HEK293 (cell line): ENCODE data around the gene PDSS2.

Experiments
- FEZF1 ChIP-seq: fragments of 450-650 bp; formaldehyde crosslinking; IDR thresholded peaks from 2 replicates; pipeline ENCODE4 v1.5.1; 2016; ENCODE audit warnings: missing biosample characterization, missing genetic modification characterization
- SALL2 ChIP-seq: fragments of 450-650 bp; formaldehyde crosslinking; IDR thresholded peaks from 2 replicates; pipeline ENCODE4 v1.5.0; 2017; ENCODE audit warnings: missing biosample characterization, mild to moderate bottlenecking, missing genetic modification characterization, borderline replicate concordance
- SCRT1 ChIP-seq: fragments of 450-650 bp; formaldehyde crosslinking; IDR thresholded peaks from 2 replicates; pipeline ENCODE4 v1.5.1; 2016; ENCODE audit warnings: missing biosample characterization, missing genetic modification characterization, borderline replicate concordance
- SP2 ChIP-seq: fragments of 450-650 bp; formaldehyde crosslinking; IDR thresholded peaks from 2 replicates; pipeline ENCODE4 v1.5.1; 2016; ENCODE audit warnings: missing biosample characterization, missing genetic modification characterization
- WT1 ChIP-seq: fragments of 450-650 bp; formaldehyde crosslinking; IDR thresholded peaks from 2 replicates; pipeline ENCODE4 v1.5.1; 2016; ENCODE audit warnings: missing biosample characterization, missing genetic modification characterization
- ZBTB20 ChIP-seq: fragments of 450-650 bp; formaldehyde crosslinking; IDR thresholded peaks from 2 replicates; pipeline ENCODE4 v1.5.1; 2016; ENCODE audit warnings: missing biosample characterization, missing genetic modification characterization
- ZFP37 ChIP-seq: fragments of 450-650 bp; formaldehyde crosslinking; IDR thresholded peaks from 2 replicates; pipeline ENCODE4 v1.5.1; 2016; ENCODE audit warnings: missing biosample characterization, missing genetic modification characterization
- ZFP41 ChIP-seq: fragments of 450-650 bp; formaldehyde crosslinking; IDR thresholded peaks from 2 replicates; pipeline ENCODE4 v1.5.1; 2016; ENCODE audit warnings: missing biosample characterization, missing genetic modification characterization, borderline replicate concordance
- ZNF184 ChIP-seq: fragments of 450-650 bp; IDR thresholded peaks from 2 replicates; pipeline ENCODE4 v1.5.1; 2018; ENCODE audit warnings: missing biosample characterization, mild to moderate bottlenecking, missing genetic modification characterization
- ZNF19 ChIP-seq: fragments of 450-650 bp; formaldehyde crosslinking; IDR thresholded peaks from 2 replicates; pipeline ENCODE4; 2016; ENCODE audit warnings: missing biosample characterization, missing genetic modification characterization, low read depth
- ZNF23 ChIP-seq: fragments of 450-650 bp; formaldehyde crosslinking; IDR thresholded peaks from 2 replicates; pipeline ENCODE4 v1.5.1; 2016; ENCODE audit warnings: missing biosample characterization, missing genetic modification characterization, borderline replicate concordance
- ZNF266 ChIP-seq: fragments of 450-650 bp; formaldehyde crosslinking; IDR thresholded peaks from 2 replicates; pipeline ENCODE4 v1.5.1; 2016; ENCODE audit warnings: missing biosample characterization, missing genetic modification characterization, low read depth
- ZNF433 ChIP-seq: fragments of 450-650 bp; formaldehyde crosslinking; IDR thresholded peaks from 2 replicates; pipeline ENCODE4 v1.5.1; 2016; ENCODE audit warnings: missing biosample characterization, missing genetic modification characterization, low read depth
- ZNF501 ChIP-seq: fragments of 450-650 bp; formaldehyde crosslinking; IDR thresholded peaks from 2 replicates; pipeline ENCODE4 v1.5.1; 2016; ENCODE audit warnings: missing biosample characterization, missing genetic modification characterization
- ZNF544 ChIP-seq: fragments of 450-650 bp; formaldehyde crosslinking; IDR thresholded peaks from 2 replicates; pipeline ENCODE4 v1.5.0; 2017; ENCODE audit warnings: missing biosample characterization, missing genetic modification characterization
- ZNF549 ChIP-seq: fragments of 450-650 bp; IDR thresholded peaks from 2 replicates; pipeline ENCODE4 v1.5.1; 2018; ENCODE audit warnings: missing biosample characterization, missing genetic modification characterization, mild to moderate bottlenecking, inconsistent platforms, moderate library complexity
- ZNF571 ChIP-seq: fragments of 450-650 bp; formaldehyde crosslinking; IDR thresholded peaks from 2 replicates; pipeline ENCODE4 v1.5.0; 2017; ENCODE audit warnings: missing biosample characterization, missing genetic modification characterization
- ZNF600 ChIP-seq: fragments of 450-650 bp; formaldehyde crosslinking; IDR thresholded peaks from 2 replicates; pipeline ENCODE4 v1.5.1; 2016; ENCODE audit warnings: missing biosample characterization, missing genetic modification characterization
- ZNF624 ChIP-seq: fragments of 450-650 bp; formaldehyde crosslinking; IDR thresholded peaks from 2 replicates; pipeline ENCODE4 v1.5.1; 2017; ENCODE audit warnings: missing biosample characterization, missing genetic modification characterization
- ZNF658 ChIP-seq: fragments of 450-650 bp; formaldehyde crosslinking; IDR thresholded peaks from 2 replicates; pipeline ENCODE4; 2016; ENCODE audit warnings: missing biosample characterization, missing genetic modification characterization
- ZNF76 ChIP-seq: fragments of 450-650 bp; formaldehyde crosslinking; IDR thresholded peaks from 2 replicates; pipeline ENCODE4; 2016; ENCODE audit warnings: low read depth, missing biosample characterization, missing genetic modification characterization, borderline replicate concordance
- ZNF837 ChIP-seq: fragments of 450-650 bp; formaldehyde crosslinking; IDR thresholded peaks from 2 replicates; pipeline ENCODE4 v1.5.1; 2016; ENCODE audit warnings: missing biosample characterization, missing genetic modification characterization
- ZSCAN16 ChIP-seq: fragments of 450-650 bp; formaldehyde crosslinking; IDR thresholded peaks from 2 replicates; pipeline ENCODE4 v1.5.1; 2016; ENCODE audit warnings: missing biosample characterization, missing genetic modification characterization
- ZXDB ChIP-seq: fragments of 450-650 bp; formaldehyde crosslinking; IDR thresholded peaks from 2 replicates; pipeline ENCODE4 v1.5.1; 2016; ENCODE audit warnings: missing biosample characterization, missing genetic modification characterization
- TF ChIP-seq, protein P1 (sequence below): fragments of 450-650 bp; formaldehyde crosslinking; IDR thresholded peaks from 2 replicates; pipeline ENCODE4 v1.5.1; 2017; ENCODE audit warnings: missing biosample characterization, missing genetic modification characterization
- TF ChIP-seq, protein P2 (sequence below): fragments of 450-650 bp; formaldehyde crosslinking; IDR thresholded peaks from 2 replicates; pipeline ENCODE4 v1.5.1; 2016; ENCODE audit warnings: missing biosample characterization, missing genetic modification characterization
- TF ChIP-seq, protein P3 (sequence below): fragments of 450-650 bp; formaldehyde crosslinking; IDR thresholded peaks from 2 replicates; pipeline ENCODE4 v1.5.0; 2017; ENCODE audit warnings: missing biosample characterization, missing genetic modification characterization, borderline replicate concordance
- TF ChIP-seq, protein P4 (sequence below): fragments of 450-650 bp; formaldehyde crosslinking; IDR thresholded peaks from 2 replicates; pipeline ENCODE4 v1.5.1; 2016; ENCODE audit warnings: missing biosample characterization, missing genetic modification characterization
- TF ChIP-seq, protein P5 (sequence below): fragments of 450-650 bp; formaldehyde crosslinking; IDR thresholded peaks from 2 replicates; pipeline ENCODE4 v1.5.1; 2016; ENCODE audit warnings: missing biosample characterization, missing genetic modification characterization
- TF ChIP-seq, protein P6 (sequence below): fragments of 450-650 bp; formaldehyde crosslinking; IDR thresholded peaks from 2 replicates; pipeline ENCODE4 v1.5.1; 2016; ENCODE audit warnings: missing biosample characterization, missing genetic modification characterization

PDSS2 gene

DNA sequence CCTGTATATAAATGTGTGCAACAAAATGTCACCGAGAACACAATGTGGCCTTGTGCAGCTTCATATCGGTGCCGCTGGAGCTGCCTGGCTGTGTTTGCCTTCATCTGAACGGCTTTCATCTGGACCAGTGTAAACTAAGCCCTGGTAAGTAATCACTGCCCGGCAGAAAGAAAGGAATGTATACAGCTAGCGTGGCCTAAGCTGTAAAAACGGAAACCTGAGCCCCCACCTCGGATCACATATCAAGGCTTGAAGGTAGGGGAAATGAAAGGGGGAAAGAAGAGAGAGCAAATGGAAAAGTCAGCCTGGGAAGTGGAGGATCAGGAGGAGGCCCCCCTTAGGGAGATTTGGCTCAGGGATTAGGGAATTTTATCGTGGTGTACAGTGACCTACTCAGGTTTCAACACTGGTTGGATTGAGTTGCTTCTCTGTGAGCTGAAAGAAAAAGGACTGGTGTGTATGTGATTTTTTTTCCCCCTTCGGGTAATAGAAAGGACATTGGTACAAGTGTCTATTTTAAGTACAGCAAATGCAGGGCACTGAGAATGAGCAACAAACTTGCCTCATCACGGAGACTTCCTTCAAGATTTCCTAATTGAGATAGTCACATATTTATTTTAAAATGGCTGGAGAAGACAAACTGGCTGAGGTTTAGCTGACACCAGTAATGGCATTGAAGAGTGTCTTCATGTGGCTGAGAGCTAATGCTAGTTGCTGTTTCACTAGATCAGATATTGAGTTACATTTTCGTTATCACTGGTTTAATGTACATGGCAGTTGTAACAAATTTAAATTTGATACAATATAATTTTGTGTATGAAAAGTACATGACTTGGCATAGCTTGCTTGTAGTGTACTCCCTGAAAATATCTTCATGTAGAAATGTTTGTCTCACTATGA lies 34.0 kb upstream of the PDSS2 start (continued):
- TF ChIP-seq ZFP41: no peak
- peak; percentile 97 for TF ChIP-seq ZSCAN16
- TF ChIP-seq ZNF501: peak; percentile 94
- TF ChIP-seq ZNF76 (tag by site-specific recombination): no peak
- TF ChIP-seq ZNF837 (tag by site-specific recombination): no peak
- no peak for TF ChIP-seq ZNF624 (tag by site-specific recombination)
- TF ChIP-seq, protein P1, sequence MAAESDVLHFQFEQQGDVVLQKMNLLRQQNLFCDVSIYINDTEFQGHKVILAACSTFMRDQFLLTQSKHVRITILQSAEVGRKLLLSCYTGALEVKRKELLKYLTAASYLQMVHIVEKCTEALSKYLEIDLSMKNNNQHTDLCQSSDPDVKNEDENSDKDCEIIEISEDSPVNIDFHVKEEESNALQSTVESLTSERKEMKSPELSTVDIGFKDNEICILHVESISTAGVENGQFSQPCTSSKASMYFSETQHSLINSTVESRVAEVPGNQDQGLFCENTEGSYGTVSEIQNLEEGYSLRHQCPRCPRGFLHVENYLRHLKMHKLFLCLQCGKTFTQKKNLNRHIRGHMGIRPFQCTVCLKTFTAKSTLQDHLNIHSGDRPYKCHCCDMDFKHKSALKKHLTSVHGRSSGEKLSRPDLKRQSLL (tag by site-specific recombination): no peak
- no peak for TF ChIP-seq ZNF549 (tag by site-specific recombination)
- no peak for TF ChIP-seq ZNF544 (tag by site-specific recombination)
- no peak for TF ChIP-seq SP2
- no peak for TF ChIP-seq SCRT1 (tag by site-specific recombination)
- peak; percentile 91 for TF ChIP-seq ZXDB (tag by site-specific recombination)
- peak; percentile 96 for TF ChIP-seq ZNF600 (tag by site-specific recombination)
- TF ChIP-seq, protein P2, sequence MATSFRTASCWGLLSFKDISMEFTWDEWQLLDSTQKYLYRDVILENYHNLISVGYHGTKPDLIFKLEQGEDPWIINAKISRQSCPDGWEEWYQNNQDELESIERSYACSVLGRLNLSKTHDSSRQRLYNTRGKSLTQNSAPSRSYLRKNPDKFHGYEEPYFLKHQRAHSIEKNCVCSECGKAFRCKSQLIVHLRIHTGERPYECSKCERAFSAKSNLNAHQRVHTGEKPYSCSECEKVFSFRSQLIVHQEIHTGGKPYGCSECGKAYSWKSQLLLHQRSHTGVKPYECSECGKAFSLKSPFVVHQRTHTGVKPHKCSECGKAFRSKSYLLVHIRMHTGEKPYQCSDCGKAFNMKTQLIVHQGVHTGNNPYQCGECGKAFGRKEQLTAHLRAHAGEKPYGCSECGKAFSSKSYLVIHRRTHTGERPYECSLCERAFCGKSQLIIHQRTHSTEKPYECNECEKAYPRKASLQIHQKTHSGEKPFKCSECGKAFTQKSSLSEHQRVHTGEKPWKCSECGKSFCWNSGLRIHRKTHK (tag by site-specific recombination): no peak
- TF ChIP-seq ZFP37 (tag by site-specific recombination): no peak
- TF ChIP-seq, protein P3, sequence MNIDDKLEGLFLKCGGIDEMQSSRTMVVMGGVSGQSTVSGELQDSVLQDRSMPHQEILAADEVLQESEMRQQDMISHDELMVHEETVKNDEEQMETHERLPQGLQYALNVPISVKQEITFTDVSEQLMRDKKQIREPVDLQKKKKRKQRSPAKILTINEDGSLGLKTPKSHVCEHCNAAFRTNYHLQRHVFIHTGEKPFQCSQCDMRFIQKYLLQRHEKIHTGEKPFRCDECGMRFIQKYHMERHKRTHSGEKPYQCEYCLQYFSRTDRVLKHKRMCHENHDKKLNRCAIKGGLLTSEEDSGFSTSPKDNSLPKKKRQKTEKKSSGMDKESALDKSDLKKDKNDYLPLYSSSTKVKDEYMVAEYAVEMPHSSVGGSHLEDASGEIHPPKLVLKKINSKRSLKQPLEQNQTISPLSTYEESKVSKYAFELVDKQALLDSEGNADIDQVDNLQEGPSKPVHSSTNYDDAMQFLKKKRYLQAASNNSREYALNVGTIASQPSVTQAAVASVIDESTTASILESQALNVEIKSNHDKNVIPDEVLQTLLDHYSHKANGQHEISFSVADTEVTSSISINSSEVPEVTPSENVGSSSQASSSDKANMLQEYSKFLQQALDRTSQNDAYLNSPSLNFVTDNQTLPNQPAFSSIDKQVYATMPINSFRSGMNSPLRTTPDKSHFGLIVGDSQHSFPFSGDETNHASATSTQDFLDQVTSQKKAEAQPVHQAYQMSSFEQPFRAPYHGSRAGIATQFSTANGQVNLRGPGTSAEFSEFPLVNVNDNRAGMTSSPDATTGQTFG (tag by site-specific recombination): no peak
- TF ChIP-seq ZNF19: no peak
- peak; percentile 91 for TF ChIP-seq FEZF1 (tag by site-specific recombination)
- TF ChIP-seq ZNF658 (tag by site-specific recombination): no peak
- TF ChIP-seq, protein P4, sequence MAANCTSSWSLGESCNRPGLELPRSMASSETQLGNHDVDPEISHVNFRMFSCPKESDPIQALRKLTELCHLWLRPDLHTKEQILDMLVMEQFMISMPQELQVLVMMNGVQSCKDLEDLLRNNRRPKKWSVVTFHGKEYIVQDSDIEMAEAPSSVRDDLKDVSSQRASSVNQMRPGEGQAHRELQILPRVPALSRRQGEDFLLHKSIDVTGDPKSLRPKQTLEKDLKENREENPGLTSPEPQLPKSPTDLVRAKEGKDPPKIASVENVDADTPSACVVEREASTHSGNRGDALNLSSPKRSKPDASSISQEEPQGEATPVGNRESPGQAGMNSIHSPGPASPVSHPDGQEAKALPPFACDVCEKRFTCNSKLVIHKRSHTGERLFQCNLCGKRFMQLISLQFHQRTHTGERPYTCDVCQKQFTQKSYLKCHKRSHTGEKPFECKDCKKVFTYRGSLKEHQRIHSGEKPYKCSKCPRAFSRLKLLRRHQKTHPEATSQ (tag by site-specific recombination): no peak
- peak; percentile 93 for TF ChIP-seq ZBTB20
- TF ChIP-seq ZNF266: no peak
- no peak for TF ChIP-seq SALL2 (tag by site-specific recombination)
- TF ChIP-seq, protein P5, sequence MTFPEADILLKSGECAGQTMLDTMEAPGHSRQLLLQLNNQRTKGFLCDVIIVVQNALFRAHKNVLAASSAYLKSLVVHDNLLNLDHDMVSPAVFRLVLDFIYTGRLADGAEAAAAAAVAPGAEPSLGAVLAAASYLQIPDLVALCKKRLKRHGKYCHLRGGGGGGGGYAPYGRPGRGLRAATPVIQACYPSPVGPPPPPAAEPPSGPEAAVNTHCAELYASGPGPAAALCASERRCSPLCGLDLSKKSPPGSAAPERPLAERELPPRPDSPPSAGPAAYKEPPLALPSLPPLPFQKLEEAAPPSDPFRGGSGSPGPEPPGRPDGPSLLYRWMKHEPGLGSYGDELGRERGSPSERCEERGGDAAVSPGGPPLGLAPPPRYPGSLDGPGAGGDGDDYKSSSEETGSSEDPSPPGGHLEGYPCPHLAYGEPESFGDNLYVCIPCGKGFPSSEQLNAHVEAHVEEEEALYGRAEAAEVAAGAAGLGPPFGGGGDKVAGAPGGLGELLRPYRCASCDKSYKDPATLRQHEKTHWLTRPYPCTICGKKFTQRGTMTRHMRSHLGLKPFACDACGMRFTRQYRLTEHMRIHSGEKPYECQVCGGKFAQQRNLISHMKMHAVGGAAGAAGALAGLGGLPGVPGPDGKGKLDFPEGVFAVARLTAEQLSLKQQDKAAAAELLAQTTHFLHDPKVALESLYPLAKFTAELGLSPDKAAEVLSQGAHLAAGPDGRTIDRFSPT: 0 out of 2 replicates have a peak, but pooled peaks have one; percentile 25
- TF ChIP-seq, protein P6, sequence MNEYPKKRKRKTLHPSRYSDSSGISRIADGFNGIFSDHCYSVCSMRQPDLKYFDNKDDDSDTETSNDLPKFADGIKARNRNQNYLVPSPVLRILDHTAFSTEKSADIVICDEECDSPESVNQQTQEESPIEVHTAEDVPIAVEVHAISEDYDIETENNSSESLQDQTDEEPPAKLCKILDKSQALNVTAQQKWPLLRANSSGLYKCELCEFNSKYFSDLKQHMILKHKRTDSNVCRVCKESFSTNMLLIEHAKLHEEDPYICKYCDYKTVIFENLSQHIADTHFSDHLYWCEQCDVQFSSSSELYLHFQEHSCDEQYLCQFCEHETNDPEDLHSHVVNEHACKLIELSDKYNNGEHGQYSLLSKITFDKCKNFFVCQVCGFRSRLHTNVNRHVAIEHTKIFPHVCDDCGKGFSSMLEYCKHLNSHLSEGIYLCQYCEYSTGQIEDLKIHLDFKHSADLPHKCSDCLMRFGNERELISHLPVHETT (tag by site-specific recombination): no peak
- TF ChIP-seq ZNF571 (tag by site-specific recombination): no peak
- TF ChIP-seq WT1 (tag by site-specific recombination): peak; percentile 70
- no peak for TF ChIP-seq ZNF23
- no peak for TF ChIP-seq ZNF184 (tag by site-specific recombination)
- no peak for TF ChIP-seq ZNF433 (tag by site-specific recombination)
